ACC112 (cell line): ENCODE results near the gene HNRNPAB.

Experiments
- H2AFZ ChIP-seq: fragments of 200-600 bp; sonication (generic); one replicate; pipeline ENCODE4 v1.6.0; 2017; ENCODE audit warnings: antibody characterized with exemption, low read length; ENCODE audit not compliant: unreplicated experiment
- H3K27ac ChIP-seq: fragments of 200-600 bp; sonication (generic); 2 replicates; pipeline ENCODE4 v1.5.1; 2014; ENCODE audit warnings: low read depth, mild to moderate bottlenecking, antibody characterized with exemption, low read length, moderate library complexity
- H3K27me3 ChIP-seq: fragments of 200-600 bp; sonication (generic); 2 replicates; pipeline ENCODE4 v1.6.1; 2014; ENCODE audit warnings: mild to moderate bottlenecking, antibody characterized with exemption, low read length, moderate library complexity, mixed read lengths; ENCODE audit not compliant: insufficient read depth
- H3K36me3 ChIP-seq: fragments of 200-600 bp; sonication (generic); 2 replicates; pipeline ENCODE4 v1.6.1; 2016; ENCODE audit warnings: mild to moderate bottlenecking, antibody characterized with exemption, low read length, moderate library complexity, mixed read lengths; ENCODE audit not compliant: insufficient read depth
- H3K4me1 ChIP-seq: fragments of 200-600 bp; sonication (generic); one replicate; pipeline ENCODE4 v1.6.1; 2016; ENCODE audit warnings: low read length, mixed read lengths; ENCODE audit not compliant: insufficient read depth, unreplicated experiment, control insufficient read depth
- H3K4me3 ChIP-seq: fragments of 200-600 bp; sonication (generic); 2 replicates; pipeline ENCODE4 v1.5.1; 2014; ENCODE audit warnings: mild to moderate bottlenecking, low read depth, low read length
- H3K79me2 ChIP-seq: fragments of 200-600 bp; sonication (generic); one replicate; pipeline ENCODE4 v1.6.0; 2016; ENCODE audit warnings: low read length; ENCODE audit not compliant: control insufficient read depth, unreplicated experiment, insufficient read depth

HNRNPAB gene

GRCh38 chr5:178259623-178260536, 55.5 kb downstream of the HNRNPAB start:
- no peak overlapping the region for H3K4me3 ChIP-seq
- no peaks in the 10 kb centered on the region for H3K36me3 ChIP-seq
- no peak overlapping the region for H2AFZ ChIP-seq
- no peaks in the 10 kb centered on the region for H3K79me2 ChIP-seq
- no peaks in the 10 kb centered on the region; the same call in 1 of the 2 replicates for H3K27me3 ChIP-seq
- H3K27ac ChIP-seq, result no peak overlapping the region
- no peaks in the 10 kb centered on the region for H3K4me1 ChIP-seq
